Activated T-helper 1 cell treated with anti-CD3 and anti-CD28 coated beads, Interleukin-2, amount 50 U/mL, for 16 hours (primary cell): Measurements from ENCODE around the gene ZNF692.
"Not testable (repeated sequence)": the region's sequence is repeated elsewhere in the genome, so short reads cannot be mapped to it uniquely, and the experiment has no call there.

Experiments used
- DNase-seq, 2 donors: peaks; one replicate each; pipeline ENCODE4 v3.0.0-alpha.2; 2020; ENCODE audit warnings: low read depth in 1 of 2, low spot score in 1 of 2

Gene ZNF692, protein sequence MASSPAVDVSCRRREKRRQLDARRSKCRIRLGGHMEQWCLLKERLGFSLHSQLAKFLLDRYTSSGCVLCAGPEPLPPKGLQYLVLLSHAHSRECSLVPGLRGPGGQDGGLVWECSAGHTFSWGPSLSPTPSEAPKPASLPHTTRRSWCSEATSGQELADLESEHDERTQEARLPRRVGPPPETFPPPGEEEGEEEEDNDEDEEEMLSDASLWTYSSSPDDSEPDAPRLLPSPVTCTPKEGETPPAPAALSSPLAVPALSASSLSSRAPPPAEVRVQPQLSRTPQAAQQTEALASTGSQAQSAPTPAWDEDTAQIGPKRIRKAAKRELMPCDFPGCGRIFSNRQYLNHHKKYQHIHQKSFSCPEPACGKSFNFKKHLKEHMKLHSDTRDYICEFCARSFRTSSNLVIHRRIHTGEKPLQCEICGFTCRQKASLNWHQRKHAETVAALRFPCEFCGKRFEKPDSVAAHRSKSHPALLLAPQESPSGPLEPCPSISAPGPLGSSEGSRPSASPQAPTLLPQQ

GRCh38 chr1:248858891-248859889, at the start of gene ZNF692:
ZNF692 (minus strand) TSS chr1:248859085; CDS start chr1:248858309, 776 bp downstream.
- DNase-seq = peak; percentile 92 to 95

DNA sequence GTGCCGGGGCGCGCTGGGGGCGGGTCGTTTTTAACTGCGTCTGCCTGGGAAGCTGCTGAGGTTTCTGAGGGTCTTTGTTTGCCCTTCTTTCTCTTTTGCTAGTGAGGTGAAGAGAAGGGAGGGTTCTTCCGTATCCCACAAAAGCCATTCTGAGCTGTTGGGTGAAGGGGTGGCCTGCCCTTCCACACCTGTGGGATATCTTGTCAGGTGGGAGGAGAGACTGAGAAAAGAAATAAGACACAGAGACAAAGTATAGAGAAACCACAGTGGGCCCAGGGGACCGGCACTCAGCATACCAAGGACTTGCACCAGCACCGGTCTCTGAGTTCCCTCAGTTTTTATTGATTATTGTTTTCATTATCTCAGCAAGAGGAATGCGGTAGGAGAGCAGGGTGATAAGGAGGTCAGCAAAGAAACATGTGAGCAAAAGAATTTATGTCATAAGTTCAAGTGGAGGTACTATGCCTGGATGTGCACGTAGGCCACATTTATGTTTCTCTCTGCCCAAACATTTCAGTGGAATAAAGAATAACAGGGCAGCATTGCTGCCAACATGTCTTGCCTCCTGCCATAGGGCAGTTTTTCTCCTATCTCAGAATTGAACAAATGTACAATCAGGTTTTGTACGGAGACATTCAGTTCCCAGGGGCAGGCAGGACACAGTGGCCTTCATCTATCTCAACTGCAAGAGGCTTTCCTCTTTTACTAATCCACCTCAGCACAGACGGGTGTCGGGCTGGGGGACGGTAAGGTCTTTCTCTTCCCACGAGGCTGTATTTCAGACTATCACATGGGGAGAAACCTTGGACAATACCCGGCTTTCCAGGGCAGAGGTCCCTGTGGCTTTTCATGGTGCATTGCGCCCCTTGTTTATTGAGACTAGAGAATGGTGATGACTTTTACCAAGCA, 48.1 kb upstream of the ZNF692 start:
- no peak for DNase-seq

DNA sequence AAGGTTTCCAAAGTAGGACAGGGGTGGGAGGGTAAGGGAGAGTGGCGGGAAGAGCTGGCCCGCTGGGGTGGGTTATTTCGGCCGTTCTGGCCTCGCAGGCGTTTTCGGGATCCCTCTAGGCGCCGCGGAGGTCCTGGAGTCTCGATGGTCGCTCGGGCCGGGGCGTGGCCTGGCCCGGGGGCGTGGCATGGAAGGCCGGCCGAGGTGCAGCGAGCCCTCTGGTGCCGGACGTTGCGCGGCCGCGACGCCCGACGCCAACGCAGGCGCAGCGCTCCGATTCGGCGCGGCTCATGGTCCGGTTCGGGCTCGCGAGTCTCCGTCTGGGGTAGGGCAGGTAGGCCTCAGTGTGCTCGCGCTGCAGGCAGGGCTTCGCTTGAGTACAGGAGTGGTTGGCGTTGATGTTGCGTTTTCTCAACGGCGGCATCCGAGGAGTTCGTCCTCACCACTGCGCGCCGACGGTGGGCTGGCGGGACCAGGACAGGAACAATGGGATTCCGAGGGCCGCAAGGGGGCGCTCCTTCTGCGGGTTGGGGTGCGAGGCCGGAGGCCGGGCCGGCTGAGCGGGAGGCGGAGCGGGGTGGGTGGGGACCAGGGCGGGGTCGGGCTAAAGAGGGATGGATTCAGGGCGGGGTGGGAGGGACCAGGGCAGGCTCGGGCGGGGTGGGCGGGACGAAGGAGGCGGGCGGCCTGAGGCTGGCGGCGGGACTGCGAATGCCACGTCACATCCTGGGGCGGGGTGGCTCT, 47.3 kb upstream of the ZNF692 start, which contains the start of gene PGBD2:
Gene PGBD2, plus strand, starts transcription at position 227 of the 744 bp plus-strand sequence. CDS start 7,628 bp downstream, outside the sequence.
- DNase-seq = peak; percentile 91 to 97

DNA sequence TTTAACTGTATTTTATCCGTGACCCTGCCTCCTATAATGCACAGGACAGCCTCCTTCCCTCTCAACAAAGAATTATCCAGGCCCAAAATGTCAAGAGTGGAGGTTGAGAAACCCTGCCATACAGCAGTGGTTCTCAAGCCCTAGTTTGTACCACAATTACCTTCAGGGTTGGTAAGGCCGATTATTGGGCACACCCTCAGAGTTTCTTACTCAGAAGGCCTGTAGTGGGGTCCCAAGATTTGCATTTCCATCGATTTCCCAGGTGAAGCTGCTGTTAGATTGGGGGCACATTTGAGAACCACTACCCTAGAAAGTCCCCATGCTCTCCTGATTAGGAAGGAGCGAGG, 46.8 kb upstream of the ZNF692 start:
- DNase-seq = no peak

DNA sequence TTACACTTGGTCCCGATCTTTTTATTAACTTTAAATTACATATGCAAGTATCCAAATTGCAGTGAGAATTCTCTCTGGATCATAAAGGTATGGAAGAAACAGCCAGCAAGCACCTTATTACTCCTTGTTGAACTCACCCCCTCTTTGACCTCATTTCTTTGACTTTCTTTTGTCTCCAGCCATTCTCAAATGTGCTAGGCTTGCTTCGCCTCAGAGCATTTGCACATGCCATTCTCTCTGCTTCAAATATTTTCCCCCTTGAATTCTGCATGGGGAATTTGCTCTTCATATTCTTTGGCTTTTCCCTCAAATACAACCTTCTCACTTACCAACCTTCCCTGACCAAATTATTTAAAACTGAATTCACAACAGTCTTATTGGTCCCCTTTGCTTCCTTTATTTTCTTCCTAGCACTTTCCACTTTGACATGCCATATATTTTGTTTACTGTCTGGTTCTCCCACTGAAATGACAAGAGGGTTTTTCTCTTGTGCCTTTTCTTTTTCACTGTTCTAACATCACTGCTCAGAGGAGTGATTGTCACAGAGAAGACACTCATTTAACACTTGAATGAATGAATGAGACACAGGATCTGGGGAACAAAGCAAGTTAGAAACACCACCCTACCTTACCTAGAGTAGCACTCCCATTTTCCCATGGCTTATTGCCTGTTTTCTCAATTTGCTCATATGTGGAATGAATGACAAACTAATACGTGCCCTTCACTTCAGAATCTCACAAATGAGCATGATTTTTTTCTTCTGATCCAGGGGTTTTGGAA, 45.7 kb upstream of the ZNF692 start:
- no peak for DNase-seq

DNA sequence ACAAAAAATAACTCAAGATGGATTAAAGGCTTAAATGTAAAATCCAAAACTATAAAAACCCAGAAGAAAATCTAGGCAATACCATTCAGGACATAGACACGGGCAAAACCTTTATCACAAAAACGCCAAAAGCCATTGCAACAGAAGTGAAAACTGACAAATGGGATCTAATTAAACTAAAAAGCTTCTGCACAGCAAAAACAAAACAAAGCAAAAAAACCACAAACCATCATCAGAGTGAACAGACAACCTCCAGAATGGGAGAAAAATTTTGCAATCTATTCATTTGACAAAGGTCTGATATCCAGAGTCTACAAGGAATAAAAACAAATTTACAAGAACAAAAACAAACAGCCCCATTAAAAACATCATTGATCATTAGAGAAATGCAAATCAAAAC, 42.7 kb upstream of the ZNF692 start:
- DNase-seq = no peak

- no peak for DNase-seq
Observed at GRCh38 chr1:248900637-248901036, 41.8 kb upstream of the ZNF692 start.

DNA sequence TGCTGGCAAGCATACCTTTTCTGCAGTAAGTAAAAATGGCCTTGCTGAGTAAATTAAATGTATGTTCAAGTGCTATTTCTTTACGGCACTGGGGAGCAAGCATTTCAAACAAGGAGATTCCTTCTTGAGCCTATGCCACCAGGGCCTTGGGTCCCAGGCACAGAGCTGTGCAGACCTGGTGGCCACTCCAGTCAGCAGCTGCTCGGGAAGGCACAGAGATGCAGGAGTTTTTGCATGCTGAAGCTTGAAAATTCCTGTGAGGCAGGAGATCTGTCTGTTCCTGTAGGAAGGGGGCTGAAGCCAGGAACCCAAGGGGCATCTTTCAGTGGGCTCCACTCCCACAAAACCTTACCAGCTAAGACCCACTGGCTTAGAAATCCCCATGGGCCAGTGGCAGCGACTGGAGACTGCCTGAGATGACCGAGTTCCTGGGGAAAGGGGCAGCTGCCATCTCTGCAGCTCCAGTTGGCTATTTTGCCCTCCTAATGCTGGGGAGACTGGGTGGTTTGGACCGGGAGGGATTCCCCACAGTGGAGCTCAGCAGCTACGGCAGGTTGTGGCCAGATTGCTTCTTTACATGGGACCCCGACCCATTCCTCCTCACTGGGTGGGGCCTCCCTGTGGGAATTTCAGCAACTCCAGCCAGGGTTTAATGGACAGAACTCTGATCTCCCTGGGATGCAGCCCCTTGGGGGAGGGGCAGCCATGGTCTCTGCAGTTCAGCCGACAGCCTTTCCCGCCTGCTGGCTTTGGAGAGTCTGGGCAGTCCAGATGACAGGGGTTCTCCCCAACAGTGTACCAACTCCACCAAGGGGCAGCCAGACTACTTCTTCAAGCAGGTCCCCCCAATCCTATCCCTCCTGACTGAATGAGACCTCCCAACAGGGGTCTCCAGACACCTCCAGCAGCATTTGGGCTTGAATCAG, 38.8 kb upstream of the ZNF692 start:
- no peak for DNase-seq

DNA sequence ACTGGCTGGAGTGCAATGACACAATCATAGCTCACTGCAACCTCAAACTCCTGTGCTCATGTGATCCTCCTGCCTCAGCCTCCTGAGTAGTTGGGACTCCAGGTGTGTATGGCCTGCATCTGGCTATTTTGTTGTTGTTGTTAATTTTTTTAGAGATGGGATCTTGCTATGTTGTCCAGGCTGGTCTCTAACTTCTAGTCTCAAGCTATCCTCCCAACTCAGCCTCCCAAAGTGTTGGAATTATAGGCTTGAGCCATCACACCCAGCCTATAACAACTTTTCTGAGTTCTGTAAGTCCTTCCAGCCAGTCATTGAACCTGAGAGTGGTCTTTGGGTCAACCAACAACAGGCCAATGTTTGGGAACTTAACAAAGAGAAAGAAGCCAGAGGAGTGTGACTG, 36.0 kb upstream of the ZNF692 start:
- DNase-seq = no peak

DNA sequence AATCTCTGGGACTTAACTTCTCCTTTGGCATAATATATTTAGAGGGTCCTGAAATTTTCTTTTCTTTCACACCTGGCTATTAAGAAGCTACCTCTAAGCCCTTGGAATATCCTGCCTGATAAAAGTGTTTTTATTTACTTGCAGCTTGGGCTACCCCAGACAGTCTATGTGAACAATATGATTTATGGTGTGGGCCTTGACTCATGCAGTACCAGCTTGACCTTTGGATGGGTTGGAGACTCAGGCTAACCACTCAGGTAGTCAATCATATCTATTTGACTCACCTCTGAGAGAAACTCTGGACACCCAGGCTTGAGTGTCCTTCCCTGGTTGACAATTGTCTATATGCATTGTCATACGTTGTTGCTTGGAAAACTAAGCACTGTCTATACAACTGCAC, 33.7 kb upstream of the ZNF692 start:
- DNase-seq = no peak

DNA sequence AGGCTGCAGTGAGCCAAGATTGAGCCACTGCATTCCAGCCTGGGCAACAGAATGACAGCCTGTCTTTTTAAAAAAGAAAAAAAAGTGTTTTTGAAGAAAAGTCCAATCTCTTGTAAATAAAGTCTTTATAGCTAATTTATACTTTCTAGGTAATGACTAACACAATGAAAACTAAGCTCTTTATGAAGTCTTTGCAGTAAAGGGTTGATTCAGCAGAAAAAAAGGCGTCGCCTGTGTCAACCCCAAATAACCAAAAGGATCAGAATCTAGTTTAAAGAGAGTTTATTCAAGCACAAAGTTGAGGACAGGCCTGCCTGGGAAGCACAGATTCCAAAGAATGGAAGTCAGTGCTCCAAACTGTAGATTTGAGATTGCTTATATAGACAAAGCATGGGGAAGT, 32.9 kb upstream of the ZNF692 start:
- DNase-seq = no peak

- no peak for DNase-seq
Observed at GRCh38 chr1:248890549-248891498, 31.9 kb upstream of the ZNF692 start.

DNA sequence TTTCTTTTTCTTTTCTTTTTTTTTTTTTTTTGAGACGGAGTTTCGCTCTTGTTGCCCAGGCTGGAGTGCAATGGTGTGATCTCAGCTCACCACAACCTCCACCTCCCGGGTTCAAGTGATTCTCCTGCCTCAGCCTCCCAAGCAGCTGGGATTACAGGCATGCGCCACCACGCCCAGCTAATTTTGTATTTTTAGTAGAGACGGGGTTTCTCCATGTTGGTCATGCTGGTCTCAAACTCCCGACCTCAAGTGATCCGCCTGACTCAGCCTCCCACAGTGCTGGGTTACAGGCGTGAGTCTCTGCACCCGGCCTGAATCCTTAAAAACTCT, 31.0 kb upstream of the ZNF692 start:
- not testable (repeated sequence) for DNase-seq

DNA sequence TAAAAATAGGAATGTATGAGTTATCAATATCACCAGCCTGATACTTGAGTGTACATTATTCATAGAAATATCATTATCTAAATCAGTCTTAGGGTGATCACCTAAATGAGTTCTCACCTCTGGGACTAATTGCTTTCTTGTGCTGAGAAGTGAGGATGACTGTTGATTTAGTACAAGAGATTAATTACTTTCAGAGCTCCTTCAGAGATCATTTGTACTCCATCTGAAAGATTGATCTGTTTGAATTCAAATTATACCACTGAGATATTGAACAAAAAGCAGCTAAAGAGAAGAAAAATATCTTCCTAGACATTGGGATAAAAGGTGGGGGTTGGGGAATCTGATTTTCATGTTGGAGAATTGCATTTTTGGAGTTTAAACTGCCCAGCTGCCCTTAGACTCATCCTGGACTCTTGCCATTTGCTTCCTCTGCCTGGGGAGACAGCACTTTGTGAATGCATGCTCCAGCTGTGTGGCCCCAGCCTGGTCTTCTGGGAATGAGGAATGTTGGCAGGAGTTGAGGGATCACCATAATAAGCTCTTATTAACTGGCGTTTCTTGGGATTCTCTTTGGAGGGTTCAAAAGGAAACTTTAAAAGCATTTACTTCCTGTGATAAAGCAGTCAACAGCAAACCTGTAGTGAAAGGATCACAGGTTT, 27.5 kb upstream of the ZNF692 start:
- no peak for DNase-seq

- DNase-seq = no peak
Observed at GRCh38 chr1:248885646-248886045, 26.8 kb upstream of the ZNF692 start.

DNA sequence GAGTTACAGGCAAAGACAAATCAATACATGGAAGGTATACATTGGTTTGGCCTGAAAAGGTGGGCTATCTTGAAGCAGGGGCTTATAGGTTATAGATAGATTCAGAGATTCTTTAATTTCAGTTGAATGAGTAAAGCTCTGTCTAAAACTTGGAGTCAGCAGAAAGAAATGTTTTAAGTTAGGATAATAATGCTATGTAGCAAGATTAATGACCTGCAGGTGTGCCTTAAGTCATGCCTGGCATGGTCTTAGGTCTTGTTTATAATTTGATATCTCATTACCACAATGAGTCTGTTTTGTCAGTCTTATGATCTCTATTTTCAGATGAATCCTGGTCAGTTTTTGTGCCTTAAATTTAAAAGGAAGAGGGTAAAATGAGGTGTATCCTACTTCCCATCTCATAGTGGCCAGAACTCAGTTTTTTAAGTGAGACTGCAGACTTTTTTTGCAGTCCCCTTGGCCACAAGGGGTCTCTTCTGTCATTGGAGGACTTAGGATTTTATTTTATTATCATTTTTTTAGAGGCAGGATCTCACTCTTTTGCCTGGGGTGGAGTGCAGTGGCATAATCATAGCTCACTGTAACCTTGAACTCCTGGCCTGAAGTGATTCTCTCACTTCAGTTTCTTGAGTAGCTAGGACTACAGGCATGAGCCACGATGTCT, 25.9 kb upstream of the ZNF692 start:
- no peak for DNase-seq
